Forelimb muscle (tissue), 1 donor: ENCODE results near the gene SLC9A9. TPM values are rescaled to one million over a fixed set of nuclear protein-coding genes. Genes with fewer than 3 reads are reported as not detected.

Experiments
- DNase-seq: peaks from one replicate; pipeline ENCODE4 v3.0.0-alpha.2; 2013; ENCODE audit warnings: low read depth
- polyA plus RNA-seq: library from polyadenylated mRNA; unstranded; fragments of 120-200 nt; gene quantifications from one replicate; pipeline ENCODE4 v1.2.1, GENCODE V29; 2013; ENCODE audit not compliant: insufficient read length

SLC9A9 gene
- polyA plus RNA-seq, 1 donor, result 10.0 TPM

GRCh38 chr3:143218166-143218835, 630.0 kb downstream of the SLC9A9 start:
- no peak for DNase-seq

DNA sequence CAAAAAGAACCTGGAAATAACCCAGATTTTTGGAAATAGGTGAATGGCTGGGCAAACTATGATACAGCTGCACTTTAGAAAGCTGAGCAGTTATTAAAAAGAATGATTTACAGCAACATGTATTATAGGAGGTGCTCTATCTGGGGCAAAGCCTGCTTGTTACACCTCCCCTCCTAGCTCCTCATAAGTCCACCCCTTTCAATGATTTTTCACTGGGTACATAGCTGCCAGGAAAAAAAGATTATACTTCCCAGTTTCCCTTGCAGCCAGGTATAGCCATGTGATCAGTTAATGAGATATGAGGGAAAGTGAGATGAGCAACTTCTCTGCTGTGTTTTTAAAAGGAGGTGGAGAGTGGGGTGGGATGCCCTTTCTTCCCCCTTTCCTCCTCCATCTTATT, 631.0 kb downstream of the SLC9A9 start:
- DNase-seq, result no peak

- no peak for DNase-seq
Measured at GRCh38 chr3:143216709-143217182, 631.5 kb downstream of the SLC9A9 start.

Other genes with a start within 250 kb of the SLC9A9 start
- gene DIPK2A, start 123.4 kb upstream of the SLC9A9 start, polyA plus RNA-seq, result 20.4 TPM